GM19025 (cell line): Measurements from ENCODE around the gene SAFB2.

ENCODE experiments used
- ATAC-seq: cut with Tn5 transposase; IDR thresholded peaks from one replicate; pipeline ENCODE4 v1.9.1; 2021; ENCODE audit warnings: mild to moderate bottlenecking, low read depth, moderate library complexity; ENCODE audit not compliant: unreplicated experiment

Gene SAFB2

GRCh38 chr19:5635427-5635826 lies 12.9 kb upstream of the SAFB2 start:
- ATAC-seq: no peak

GRCh38 chr19:5632657-5633056 lies 10.1 kb upstream of the SAFB2 start:
- ATAC-seq: no peak

GRCh38 chr19:5632241-5632612 lies 9.7 kb upstream of the SAFB2 start:
- ATAC-seq: no peak

- ATAC-seq: no peak
Measured at GRCh38 chr19:5631567-5632240, 9.1 kb upstream of the SAFB2 start.

GRCh38 chr19:5628919-5629481 lies 6.4 kb upstream of the SAFB2 start:
- no peak for ATAC-seq

GRCh38 chr19:5628461-5628860 lies 5.9 kb upstream of the SAFB2 start:
- ATAC-seq: no peak

- no peak for ATAC-seq
Measured at GRCh38 chr19:5627395-5627904, 4.9 kb upstream of the SAFB2 start.

GRCh38 chr19:5625641-5626040 lies 3.1 kb upstream of the SAFB2 start:
- no peak for ATAC-seq

- ATAC-seq: no peak
Measured at GRCh38 chr19:5624741-5625278, 2.2 kb upstream of the SAFB2 start.

GRCh38 chr19:5624018-5624663 lies 1.6 kb upstream of the SAFB2 start:
- no peak for ATAC-seq

- no peak for ATAC-seq
Measured at GRCh38 chr19:5623397-5624017, 931 bp upstream of the SAFB2 start.

GRCh38 chr19:5621945-5622464 lies 571 bp downstream of the SAFB2 start:
- ATAC-seq: no peak

GRCh38 chr19:5621311-5621944 lies 1.1 kb downstream of the SAFB2 start:
- no peak for ATAC-seq

GRCh38 chr19:5619946-5620345 lies 2.6 kb downstream of the SAFB2 start:
- ATAC-seq: no peak

GRCh38 chr19:5618591-5618990 lies 4.0 kb downstream of the SAFB2 start:
- ATAC-seq: no peak

GRCh38 chr19:5617080-5617479 lies 5.5 kb downstream of the SAFB2 start:
- no peak for ATAC-seq

- no peak for ATAC-seq
Measured at GRCh38 chr19:5615756-5616327, 6.7 kb downstream of the SAFB2 start.

GRCh38 chr19:5612891-5613865 lies 9.4 kb downstream of the SAFB2 start:
- no peak for ATAC-seq

GRCh38 chr19:5609881-5610448 lies 12.6 kb downstream of the SAFB2 start:
- no peak for ATAC-seq
